HepG2 (cell line): ENCODE results near the gene VCAN.

Source experiments
- EZH2 ChIP-seq: conservative IDR thresholded peaks from 2 replicates; pipeline ENCODE4 v1.6.1; 2012; ENCODE audit warnings: mild to moderate bottlenecking, low read depth, low read length, moderate library complexity
- KDM5B ChIP-seq: sonication (generic); formaldehyde crosslinking; IDR thresholded peaks from 2 replicates; pipeline ENCODE4 v1.4.0; 2020; ENCODE audit warnings: missing genetic modification reagents, mild to moderate bottlenecking, borderline replicate concordance
- MAX ChIP-seq: IDR thresholded peaks from 2 replicates; pipeline ENCODE4 v1.6.1; 2012; ENCODE audit warnings: inconsistent platforms
- MYC ChIP-seq: sonication (generic); formaldehyde crosslinking; IDR thresholded peaks from 2 replicates; pipeline ENCODE4 v1.9.0; 2021; ENCODE audit warnings: missing genetic modification reagents, borderline replicate concordance
- PLRG1 ChIP-seq: fragments of 450-650 bp; conservative IDR thresholded peaks from 2 replicates; pipeline ENCODE4 v1.6.1; 2016
- TCF12 ChIP-seq, 2 experiments: fragments of 450-650 bp in 1 of 2; sonication (generic) in 1 of 2; formaldehyde crosslinking in 1 of 2; IDR thresholded peaks; 2 replicates each; pipeline versions ENCODE4 v1.6.1 to v1.8.0; 2017 to 2022; ENCODE audit warnings: antibody characterized with exemption in 1 of 2, mild to moderate bottlenecking in 1 of 2, missing genetic modification reagents in 1 of 2, moderate library complexity in 1 of 2
- TCF7 ChIP-seq: sonication (generic); IDR thresholded peaks from 2 replicates; pipeline ENCODE4 v1.6.1; 2016; ENCODE audit warnings: antibody characterized with exemption, low read depth
- THRA ChIP-seq: sonication (generic); formaldehyde crosslinking; IDR thresholded peaks from 2 replicates; pipeline ENCODE4 v1.4.0; 2020; ENCODE audit warnings: missing genetic modification reagents, borderline replicate concordance
- ZMYM4 ChIP-seq: sonication (generic); formaldehyde crosslinking; IDR thresholded peaks from 2 replicates; pipeline ENCODE4 v1.8.1; 2023; ENCODE audit warnings: mild to moderate bottlenecking, missing genetic modification reagents
- ZNF263 ChIP-seq: sonication (generic); formaldehyde crosslinking; IDR thresholded peaks from 2 replicates; pipeline ENCODE4 v1.4.0; 2020; ENCODE audit warnings: missing genetic modification reagents
- ZNF280B ChIP-seq: sonication (generic); formaldehyde crosslinking; IDR thresholded peaks from 2 replicates; pipeline ENCODE4 v1.5.0; 2020; ENCODE audit warnings: missing genetic modification reagents, mild to moderate bottlenecking, borderline replicate concordance
- ZNF3 ChIP-seq: IDR thresholded peaks from 2 replicates; pipeline ENCODE4 v1.7.0; 2017; ENCODE audit warnings: inconsistent platforms

GRCh38 chr5:83554686-83555085 lies 83.1 kb downstream of the VCAN start:
- no peak for TF ChIP-seq TCF12 (IDR thresholded peaks at IDR 0.05)
- TF ChIP-seq TCF12 (CRISPR knock-in tag; IDR thresholded peaks at IDR 0.05), result no peak
- TF ChIP-seq THRA, result no peak
- no peak for TF ChIP-seq EZH2
- no peak for TF ChIP-seq PLRG1
- no peak for TF ChIP-seq ZNF3
- no peak for TF ChIP-seq ZNF263 (CRISPR knock-in tag)
- no peak for TF ChIP-seq ZNF280B (CRISPR knock-in tag)
- no peak for TF ChIP-seq TCF7
- TF ChIP-seq ZMYM4, result no peak
- no peak for TF ChIP-seq KDM5B
- TF ChIP-seq MAX, result no peak
- TF ChIP-seq MYC (CRISPR knock-in tag), result no peak
